Smooth muscle cell of trachea (primary cell): ENCODE data around the gene GALC. TPM values are rescaled to one million over a fixed set of nuclear protein-coding genes. Genes with fewer than 3 reads are reported as not detected.

Experiments used
- total RNA-seq: library from RNA; depleted of rRNA; stranded (reverse); fragments of >200 nt; gene quantifications from 2 replicates; pipeline ENCODE4 v1.2.1, GENCODE V29; 2014

The GALC gene
- total RNA-seq = 19.1 and 19.8 TPM in 2 replicates

DNA sequence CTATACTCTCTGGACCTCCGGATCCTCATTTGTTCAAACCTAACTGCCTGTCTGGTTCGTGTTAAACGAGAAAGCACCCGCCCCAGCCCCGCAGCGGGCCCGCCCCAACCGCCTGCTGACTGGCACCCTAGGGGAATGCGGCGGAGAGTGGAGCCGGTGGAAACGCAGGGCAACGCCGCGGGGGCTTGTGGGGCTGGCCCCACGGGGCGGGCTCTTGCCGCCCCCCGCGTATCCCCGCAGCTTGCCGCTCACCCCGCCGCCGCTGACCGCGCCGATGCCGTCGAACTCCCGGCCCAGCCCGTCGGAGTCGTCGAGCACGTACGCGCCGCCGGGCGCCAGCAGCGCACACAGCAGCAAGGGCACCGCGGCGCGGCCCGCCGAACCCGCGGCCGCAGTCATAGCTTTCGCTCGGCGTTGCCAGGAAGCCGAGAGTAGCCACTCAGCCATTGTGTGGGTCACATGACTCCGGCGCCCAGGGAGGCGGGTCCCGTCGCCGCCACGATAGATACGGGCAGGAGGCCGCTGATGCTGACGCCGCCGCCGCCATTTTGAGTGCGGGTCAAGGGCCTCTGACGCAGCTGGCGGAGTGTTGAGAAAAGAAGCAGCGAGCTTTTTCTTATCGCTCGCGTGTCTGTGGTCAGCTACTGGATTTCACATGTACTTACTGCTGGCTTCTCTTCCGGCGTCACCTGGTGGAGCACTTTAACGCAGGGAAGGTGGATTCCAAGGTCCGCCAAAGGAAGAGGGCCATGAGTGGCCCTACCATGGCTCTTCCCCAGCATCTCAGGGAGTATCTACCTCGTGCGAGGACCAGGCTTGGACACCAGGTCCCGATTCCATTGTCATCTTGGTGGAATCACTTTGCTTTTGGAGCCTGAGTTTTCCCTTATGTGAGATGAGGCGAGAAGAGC is at the start of gene GALC:
GALC (minus strand) TSS at position 465 of the 911 bp plus-strand sequence; CDS start at position 447, 18 bp downstream.

DNA sequence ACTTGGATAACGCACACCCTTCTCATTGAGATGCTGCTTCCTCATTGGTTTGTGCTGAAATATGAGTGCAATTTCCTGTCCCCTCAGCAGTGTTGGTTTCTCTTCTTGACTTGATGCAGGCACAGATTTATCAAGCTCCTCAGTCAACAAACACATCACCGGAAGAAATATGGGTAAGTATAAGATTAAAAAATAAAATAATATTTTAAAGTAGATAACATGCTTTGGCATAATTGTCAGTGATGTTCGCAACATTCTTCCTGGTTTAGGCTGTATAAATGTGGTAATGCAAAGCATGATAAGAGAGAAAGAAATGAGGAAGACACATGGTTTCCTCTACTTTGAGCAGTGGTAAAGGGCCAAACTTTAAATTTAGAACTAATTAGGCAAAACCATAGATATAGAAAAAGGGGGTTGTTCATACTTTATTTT is 12.1 kb upstream of the GALC start, which contains the start of gene GPR65:
GPR65 (plus strand) TSS at position 86 of the 432 bp plus-strand sequence. CDS start 5,713 bp downstream, outside the sequence.

Other genes with a start within 250 kb of the GALC start
- gene GPR65, start 12.0 kb upstream of the GALC start, total RNA-seq = under 0.01 TPM in 1 of 2 replicates, not detected in the other